GM23338 (cell line): ENCODE data around the gene RHBDF2. TPM values are rescaled to one million over a fixed set of nuclear protein-coding genes. Genes with fewer than 3 reads are reported as not detected.

ENCODE experiments used
- ATAC-seq: fragments of 200-7000 bp; cut with Tn5 transposase; 3 replicates; pipeline ENCODE4 v1.9.1; 2020
- DNase-seq: peaks from one replicate; pipeline ENCODE4 v3.0.0-alpha.2; 2015; ENCODE audit warnings: low spot score
- H2AFZ ChIP-seq: fragments of 200-600 bp; sonication (generic); 2 replicates; pipeline ENCODE4 v1.8.0; 2016; ENCODE audit warnings: antibody characterized with exemption, mild to moderate bottlenecking, moderate library complexity
- H3F3A ChIP-seq: fragments of 200-600 bp; sonication (generic); replicated peaks from 2 replicates; pipeline ENCODE4 v1.8.0; 2017; ENCODE audit warnings: antibody characterized with exemption, mixed run types, low read depth
- H3K27ac ChIP-seq: fragments of 200-600 bp; sonication (generic); 2 replicates; pipeline ENCODE4 v1.6.1; 2016; ENCODE audit warnings: low read depth
- H3K27me3 ChIP-seq: fragments of 200-600 bp; sonication (generic); 2 replicates; pipeline ENCODE4 v1.8.0; 2016; ENCODE audit warnings: mild to moderate bottlenecking, mixed run types, moderate library complexity; ENCODE audit not compliant: insufficient read depth
- H3K36me3 ChIP-seq: fragments of 200-600 bp; sonication (generic); 2 replicates; pipeline ENCODE4 v1.8.0; 2016; ENCODE audit warnings: mild to moderate bottlenecking; ENCODE audit not compliant: insufficient read depth
- H3K4me1 ChIP-seq: fragments of 200-600 bp; sonication (generic); 2 replicates; pipeline ENCODE4 v1.8.0; 2016; ENCODE audit warnings: mild to moderate bottlenecking, moderate library complexity; ENCODE audit not compliant: insufficient read depth
- H3K4me2 ChIP-seq: fragments of 200-600 bp; sonication (generic); 2 replicates; pipeline ENCODE4 v1.7.1; 2017; ENCODE audit warnings: mixed run types
- H3K4me3 ChIP-seq: fragments of 200-600 bp; sonication (generic); 2 replicates; pipeline ENCODE4 v1.6.1; 2016; ENCODE audit warnings: mixed run types
- H3K79me2 ChIP-seq: fragments of 200-600 bp; sonication (generic); replicated peaks from 2 replicates; pipeline ENCODE4 v1.8.0; 2017; ENCODE audit warnings: mild to moderate bottlenecking; ENCODE audit not compliant: insufficient read depth
- H3K9me2 ChIP-seq: fragments of 200-600 bp; sonication (generic); 2 replicates; pipeline ENCODE4 v1.8.0; 2017; ENCODE audit not compliant: insufficient read depth
- H4K20me1 ChIP-seq: fragments of 200-600 bp; sonication (generic); replicated peaks from 2 replicates; pipeline ENCODE4 v1.8.0; 2017; ENCODE audit warnings: mild to moderate bottlenecking; ENCODE audit not compliant: insufficient read depth
- H3K27ac Mint-ChIP-seq: 2 replicates; pipeline ENCODE4 v1.8.0; 2020; ENCODE audit warnings: inconsistent platforms, mild to moderate bottlenecking, moderate library complexity, mixed read lengths
- H3K27me3 Mint-ChIP-seq: 3 replicates; pipeline ENCODE4 v1.8.0; 2022; ENCODE audit warnings: low read depth, mild to moderate bottlenecking, moderate library complexity, mixed read lengths, inconsistent platforms; ENCODE audit not compliant: insufficient read depth, poor library complexity
- H3K36me3 Mint-ChIP-seq: 3 replicates; pipeline ENCODE4 v1.8.0; 2021; ENCODE audit warnings: low read depth, mild to moderate bottlenecking, inconsistent platforms, moderate library complexity, mixed read lengths
- H3K4me1 Mint-ChIP-seq: 3 replicates; pipeline ENCODE4 v1.8.0; 2020; ENCODE audit warnings: mild to moderate bottlenecking, inconsistent platforms, mixed read lengths
- H3K4me3 Mint-ChIP-seq: 3 replicates; pipeline ENCODE4 v1.8.0; 2021; ENCODE audit warnings: moderate library complexity, mild to moderate bottlenecking, inconsistent platforms, mixed read lengths
- H3K9me3 Mint-ChIP-seq: 3 replicates; pipeline ENCODE4 v1.8.0; 2020; ENCODE audit warnings: moderate library complexity, mild to moderate bottlenecking, inconsistent platforms, mixed read lengths
- CREB1 ChIP-seq: fragments of 250-450 bp; sonication (Bioruptor Pico); IDR thresholded peaks from 2 replicates; pipeline ENCODE4 v1.5.0; 2020; ENCODE audit warnings: low read depth, mild to moderate bottlenecking, moderate library complexity
- CTCF ChIP-seq, 2 experiments: fragments of 200-600 bp in 1 of 2; sonication (generic) in 1 of 2; conservative IDR thresholded peaks; 2 replicates each; pipeline versions ENCODE4 v1.5.1 to v1.6.1; 2016 to 2017; ENCODE audit warnings: antibody characterized with exemption in 2 of 2, low read depth in 2 of 2, mild to moderate bottlenecking in 2 of 2, moderate library complexity in 1 of 2
- ETS1 ChIP-seq: IDR thresholded peaks from 2 replicates; pipeline ENCODE4 v1.6.1; 2016; ENCODE audit warnings: antibody characterized with exemption
- EZH2 ChIP-seq: fragments of 200-600 bp; sonication (generic); IDR thresholded peaks from one replicate; pipeline ENCODE4 v1.8.0; 2017; ENCODE audit warnings: antibody characterized with exemption, mild to moderate bottlenecking, low read depth; ENCODE audit not compliant: unreplicated experiment
- EZH2phosphoT487 ChIP-seq: fragments of 200-600 bp; sonication (generic); IDR thresholded peaks from one replicate; pipeline ENCODE4 v1.8.1; 2018; ENCODE audit warnings: antibody characterized with exemption; ENCODE audit not compliant: unreplicated experiment
- JUNB ChIP-seq: IDR thresholded peaks from one replicate; pipeline ENCODE4 v1.6.1; 2016; ENCODE audit warnings: antibody characterized with exemption; ENCODE audit not compliant: unreplicated experiment
- NANOG ChIP-seq: IDR thresholded peaks from 2 replicates; pipeline ENCODE4 v1.6.1; 2016; ENCODE audit warnings: antibody characterized with exemption, borderline replicate concordance
- POLR2AphosphoS5 ChIP-seq: IDR thresholded peaks from 2 replicates; pipeline ENCODE4 v1.6.1; 2016; ENCODE audit warnings: antibody characterized with exemption, low read depth
- ZNF114 ChIP-seq: fragments of 250-450 bp; sonication (Bioruptor Pico); IDR thresholded peaks from 2 replicates; pipeline ENCODE4 v1.5.0; 2020; ENCODE audit warnings: mild to moderate bottlenecking, moderate library complexity
- ZNF331 ChIP-seq: fragments of 250-450 bp; sonication (Bioruptor Pico); IDR thresholded peaks from 2 replicates; pipeline ENCODE4 v1.5.0; 2020; ENCODE audit warnings: low read depth, mild to moderate bottlenecking, moderate library complexity
- ZNF462 ChIP-seq: fragments of 250-450 bp; sonication (Bioruptor Pico); IDR thresholded peaks from 2 replicates; pipeline ENCODE4 v1.5.0; 2020; ENCODE audit warnings: mild to moderate bottlenecking, moderate library complexity
- polyA plus RNA-seq: library from polyadenylated mRNA; unstranded; fragments of >200 nt; fragmentation: Nextera tagmentation; extraction: Ambion mirVana; gene quantifications from 2 replicates; pipeline ENCODE4 v1.2.1, GENCODE V29; 2016
- total RNA-seq: library from RNA; depleted of rRNA; stranded (reverse); fragments of >200 nt; shearing (Covaris generic); gene quantifications from 2 replicates; pipeline ENCODE4 v1.2.3, GENCODE V29; 2014

Gene RHBDF2
- total and polyA plus RNA-seq, 2 experiments from 2014 or later: 9.4 to 29.5 TPM

GRCh38 chr17:76549539-76549938 is 48.3 kb upstream of the RHBDF2 start (continued):
- TF ChIP-seq ZNF114 (no peak), EZH2phosphoT487 (no peak), CTCF (conservative IDR thresholded peaks at IDR 0.05; ENCODE audit: low read depth in 2 of 2) (no peak), EZH2 (no peak), JUNB (no peak), ETS1 (no peak), NANOG (no peak), ZNF331 (CRISPR knock-in tag) (no peak)

GRCh38 chr17:76549215-76549518 is 47.9 kb upstream of the RHBDF2 start:
- H3K27ac Mint-ChIP-seq: no peak overlapping the region
- no peak for ATAC-seq
- H3K4me2 ChIP-seq: no peak overlapping the region
- TF ChIP-seq CREB1 (no peak), CTCF (conservative IDR thresholded peaks at IDR 0.05; ENCODE audit: low read depth in 2 of 2) (no peak), JUNB (no peak), NANOG (no peak), POLR2AphosphoS5 (no peak), ZNF331 (CRISPR knock-in tag) (no peak), ZNF462 (CRISPR knock-in tag) (no peak), ZNF114 (no peak), EZH2 (no peak), EZH2phosphoT487 (no peak), ETS1 (no peak)

More at GRCh38 chr17:76549215-76549518, 47.9 kb upstream of the RHBDF2 start:
- H3K27me3 Mint-ChIP-seq: peaks cover 12% of the 10 kb centered on the region
- H3K27ac ChIP-seq: no peak overlapping the region
- H2AFZ ChIP-seq: no peak overlapping the region
- H3K4me3 Mint-ChIP-seq: no peak overlapping the region
- H3K36me3 Mint-ChIP-seq: no peaks in the 10 kb centered on the region
- H3K36me3 ChIP-seq: no peaks in the 10 kb centered on the region
- H4K20me1 ChIP-seq: no peaks in the 10 kb centered on the region
- H3K9me3 Mint-ChIP-seq: no peaks in the 10 kb centered on the region
- peaks cover 14% of the 10 kb centered on the region for H3K4me1 Mint-ChIP-seq
- no peaks in the 10 kb centered on the region for H3K27me3 ChIP-seq
- no peaks in the 10 kb centered on the region; the same call in 1 of the 2 replicates for H3F3A ChIP-seq
- peaks cover 7% of the 10 kb centered on the region; the same call in 1 of the 2 replicates for H3K4me1 ChIP-seq
- H3K9me2 ChIP-seq: no peaks in the 10 kb centered on the region
- H3K4me3 ChIP-seq: no peak overlapping the region
- no peaks in the 10 kb centered on the region for H3K79me2 ChIP-seq
- DNase-seq: no peak
